ENCODE data around the gene LTBP2. TPM values are rescaled to one million over a fixed set of nuclear protein-coding genes. Genes with fewer than 3 reads are reported as not detected.

LTBP2 gene
- total RNA-seq, 1 donor from 2014 or later: 16.5 TPM

DNA sequence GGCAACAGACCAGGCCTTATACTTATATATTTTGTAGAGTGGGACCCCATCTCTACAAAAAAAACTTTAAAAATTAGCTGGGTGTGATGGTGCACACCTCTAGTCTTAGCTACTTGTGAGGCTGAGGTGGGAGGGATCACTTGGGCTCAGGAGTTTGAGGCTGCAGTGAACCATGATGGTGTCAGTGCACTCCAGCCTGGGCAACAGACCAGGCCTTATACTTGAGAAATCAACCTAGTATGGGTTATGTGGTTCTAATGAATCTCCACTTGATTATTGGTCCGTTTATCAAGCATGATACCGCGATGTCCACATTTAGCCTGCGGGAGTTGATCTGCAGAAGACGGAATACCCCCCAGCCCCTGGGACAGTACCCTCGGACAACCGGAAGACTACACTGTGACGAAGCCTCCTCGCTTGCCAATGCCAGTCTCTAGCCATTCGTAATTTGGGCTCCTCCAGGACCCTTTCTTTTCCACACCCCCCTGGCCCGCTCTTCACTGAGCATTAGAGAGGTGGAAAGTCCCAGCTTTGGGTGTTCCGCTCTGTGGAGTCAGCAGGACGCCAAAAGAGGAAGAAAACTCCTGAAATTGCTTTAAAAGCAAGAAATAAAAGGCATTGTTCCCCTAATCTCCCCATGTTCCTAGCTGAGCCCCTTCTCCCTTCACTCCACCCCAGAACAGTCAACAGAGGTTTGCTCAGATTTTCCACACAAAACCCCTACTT, 19.4 kb downstream of the LTBP2 start:
- no peak for DNase-seq (ENCODE audit: low read depth)

DNA sequence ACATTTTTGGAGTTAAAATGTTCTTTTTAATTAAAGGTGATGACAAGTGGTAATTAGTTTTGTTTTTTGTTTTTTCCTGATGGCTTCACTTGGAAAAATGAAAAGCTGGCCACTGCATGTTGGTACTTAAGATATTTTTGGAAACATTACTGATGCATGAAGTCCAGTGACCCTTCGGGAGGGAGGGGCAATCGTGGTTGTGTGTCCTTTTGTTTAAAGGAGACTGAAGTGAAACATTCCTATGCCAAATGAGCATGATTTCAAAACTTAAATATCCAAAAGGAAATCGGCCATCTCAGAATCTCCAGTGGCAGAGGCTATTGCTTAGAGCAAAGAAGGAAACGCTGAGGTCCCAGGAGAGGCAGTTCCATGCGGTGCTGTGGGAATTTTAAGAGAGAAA, 20.1 kb downstream of the LTBP2 start:
- DNase-seq (ENCODE audit: low read depth): peak; percentile 77

DNA sequence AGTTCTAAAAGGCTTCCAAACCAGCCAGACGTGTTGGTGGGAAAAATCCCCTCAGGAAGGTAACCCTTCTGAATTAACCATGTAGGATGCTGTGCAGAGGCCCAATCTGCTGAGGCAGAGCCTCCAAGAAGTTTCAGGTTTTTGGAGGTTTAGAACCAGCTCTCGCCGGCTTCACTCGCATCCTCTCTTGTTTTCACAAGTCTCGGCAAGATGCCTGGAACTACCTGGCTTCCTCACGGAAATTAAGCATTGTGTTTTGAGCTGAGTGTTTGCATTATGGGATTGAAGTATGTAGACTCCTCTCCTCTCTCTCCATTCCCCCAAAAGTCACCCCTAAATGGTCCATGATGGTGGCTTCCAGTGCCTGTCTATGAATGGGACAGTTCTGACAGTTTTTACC, 20.6 kb downstream of the LTBP2 start:
- no peak for DNase-seq (ENCODE audit: low read depth)

DNA sequence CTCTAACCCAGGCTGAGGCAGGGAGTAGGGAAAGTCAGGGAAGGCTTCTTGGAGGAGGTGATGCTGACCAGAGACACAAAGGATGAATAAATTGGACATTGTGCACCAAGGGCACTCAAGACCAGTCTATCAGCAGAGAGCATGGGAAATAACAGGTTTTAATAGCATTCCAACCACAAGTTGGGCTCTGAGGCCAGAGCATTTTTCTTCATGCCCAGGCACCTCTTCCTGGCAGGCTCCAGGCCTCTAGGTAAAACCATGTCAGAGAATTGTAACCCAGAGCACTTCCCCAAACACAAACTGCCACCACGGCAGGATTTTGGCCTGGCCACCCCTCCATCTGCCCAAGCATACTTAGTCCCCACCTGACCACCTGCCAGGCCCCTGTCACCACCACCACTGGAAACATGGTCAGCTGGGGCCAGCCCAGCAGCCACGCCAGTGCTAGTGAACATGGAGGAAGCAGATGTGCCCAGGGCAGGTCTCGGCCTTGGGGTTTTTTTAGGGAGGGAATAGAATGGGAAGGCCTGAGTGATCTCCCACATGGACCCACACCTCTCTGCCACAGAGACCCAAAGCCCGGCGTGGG, 22.7 kb downstream of the LTBP2 start:
- no peak for DNase-seq (ENCODE audit: low read depth)

DNA sequence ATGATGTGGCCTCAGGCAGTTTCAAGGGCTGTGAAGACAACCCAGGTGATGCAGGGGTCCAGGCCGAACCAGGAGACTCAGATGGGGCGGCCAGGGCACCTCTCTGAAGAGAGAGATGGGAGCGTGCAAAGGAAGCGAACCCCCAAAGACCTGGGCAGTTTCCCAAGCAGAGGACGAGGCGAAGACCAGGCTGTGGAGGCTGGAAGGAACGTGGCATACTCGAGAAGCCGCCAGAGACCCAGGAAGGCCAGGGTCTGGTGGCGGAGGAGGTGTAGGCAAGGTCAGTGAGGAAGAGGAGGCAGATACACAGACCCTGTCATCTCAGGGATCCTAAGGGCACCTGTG, 24.7 kb downstream of the LTBP2 start:
- DNase-seq (ENCODE audit: low read depth): no peak

DNA sequence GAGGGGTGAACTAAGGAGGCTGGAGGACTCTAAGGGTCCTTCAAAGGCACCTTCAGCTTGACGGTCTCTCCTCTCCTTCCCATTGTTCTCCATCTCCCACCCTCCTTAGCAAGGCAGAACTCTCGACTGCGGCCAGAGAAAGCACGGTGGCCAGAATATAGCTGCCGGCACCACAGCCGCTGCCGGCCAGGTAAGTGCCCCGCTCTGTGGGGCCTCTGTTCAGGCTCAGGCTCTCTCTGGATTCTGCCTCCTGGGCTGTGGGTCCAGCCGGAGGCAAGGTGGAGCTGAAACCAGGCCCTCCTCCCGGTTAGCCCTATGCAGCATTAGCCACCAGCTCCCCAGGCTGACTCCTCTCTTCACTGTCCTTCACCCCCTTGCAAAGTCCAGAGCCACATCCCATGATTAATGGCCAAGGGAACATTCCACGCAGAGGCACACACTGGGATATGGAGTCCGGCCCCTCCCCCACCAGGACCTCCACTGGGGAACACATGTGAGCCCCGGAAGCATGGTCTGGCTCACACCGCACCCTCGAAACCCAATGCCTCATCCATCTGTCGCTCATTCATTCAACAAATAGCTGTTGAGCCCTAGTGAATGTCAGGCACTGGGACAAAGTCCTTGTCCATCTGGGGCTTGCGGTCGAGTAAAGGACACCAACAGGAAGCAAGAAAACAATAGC, 25.2 kb downstream of the LTBP2 start:
- DNase-seq (ENCODE audit: low read depth): peak; percentile 95

DNA sequence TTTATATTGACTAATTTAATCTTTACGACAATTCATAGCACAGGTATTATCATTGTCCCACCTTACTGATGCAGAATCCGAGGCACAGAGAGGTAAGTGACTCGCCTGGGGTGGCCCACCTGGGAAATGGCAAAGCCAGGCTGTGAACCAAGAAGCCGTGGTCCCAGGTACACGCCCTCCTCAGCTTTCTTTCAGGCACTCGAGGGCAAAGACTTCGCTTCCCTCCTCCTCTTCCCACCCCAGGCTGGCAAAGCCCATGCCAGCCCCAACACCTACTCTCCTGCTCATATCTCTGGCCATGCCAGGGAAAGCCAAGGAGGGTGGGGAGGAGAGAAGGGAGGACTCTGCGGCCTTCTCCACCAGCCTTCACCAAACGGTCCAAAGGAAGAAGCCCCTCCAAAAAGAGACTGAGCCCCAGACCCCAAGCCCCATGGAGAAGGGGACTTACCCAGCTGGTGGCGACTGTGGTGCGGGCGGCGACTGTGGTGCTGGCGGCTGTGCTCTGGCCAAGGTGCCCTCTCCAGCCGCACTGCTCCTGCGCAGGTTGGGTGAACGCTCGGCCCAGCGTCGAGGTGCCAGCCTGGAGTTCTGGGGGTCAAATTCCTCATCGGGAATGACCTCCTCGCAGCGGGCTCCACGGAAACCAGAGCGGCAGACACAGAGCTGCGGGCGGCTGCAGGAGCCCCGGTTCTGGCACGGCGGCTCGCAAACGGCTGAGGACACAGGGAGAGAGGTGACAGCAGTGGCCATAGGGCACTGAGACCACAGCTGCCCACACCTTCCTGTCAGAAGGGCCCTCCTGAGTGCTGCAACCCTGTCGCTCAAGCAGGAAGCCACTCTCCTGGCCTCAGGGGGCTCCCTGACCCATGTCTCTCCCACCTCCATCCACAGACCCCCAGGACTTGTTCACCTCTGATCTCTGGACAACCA, 26.4 kb downstream of the LTBP2 start:
- DNase-seq (ENCODE audit: low read depth): no peak

DNA sequence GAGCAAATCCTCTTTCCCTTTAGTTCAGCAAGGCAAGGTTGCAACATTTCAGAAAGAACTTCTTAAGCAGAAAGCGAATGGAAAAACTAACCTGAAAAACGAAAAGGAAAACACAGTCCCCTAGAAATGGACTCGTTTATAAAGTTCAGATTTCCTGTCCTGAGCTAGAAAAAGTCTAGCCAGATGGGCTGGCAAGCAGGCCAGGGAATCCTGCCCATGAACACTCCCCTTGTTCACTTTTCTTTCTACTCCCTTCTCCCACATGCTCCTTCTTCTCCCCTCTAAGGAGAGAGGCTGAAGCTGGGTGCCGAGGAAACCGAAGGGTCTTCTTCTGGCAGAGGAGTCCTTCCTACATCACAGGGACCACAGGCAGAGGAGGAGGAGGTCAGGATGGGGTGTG, 27.1 kb downstream of the LTBP2 start:
- DNase-seq (ENCODE audit: low read depth): no peak

DNA sequence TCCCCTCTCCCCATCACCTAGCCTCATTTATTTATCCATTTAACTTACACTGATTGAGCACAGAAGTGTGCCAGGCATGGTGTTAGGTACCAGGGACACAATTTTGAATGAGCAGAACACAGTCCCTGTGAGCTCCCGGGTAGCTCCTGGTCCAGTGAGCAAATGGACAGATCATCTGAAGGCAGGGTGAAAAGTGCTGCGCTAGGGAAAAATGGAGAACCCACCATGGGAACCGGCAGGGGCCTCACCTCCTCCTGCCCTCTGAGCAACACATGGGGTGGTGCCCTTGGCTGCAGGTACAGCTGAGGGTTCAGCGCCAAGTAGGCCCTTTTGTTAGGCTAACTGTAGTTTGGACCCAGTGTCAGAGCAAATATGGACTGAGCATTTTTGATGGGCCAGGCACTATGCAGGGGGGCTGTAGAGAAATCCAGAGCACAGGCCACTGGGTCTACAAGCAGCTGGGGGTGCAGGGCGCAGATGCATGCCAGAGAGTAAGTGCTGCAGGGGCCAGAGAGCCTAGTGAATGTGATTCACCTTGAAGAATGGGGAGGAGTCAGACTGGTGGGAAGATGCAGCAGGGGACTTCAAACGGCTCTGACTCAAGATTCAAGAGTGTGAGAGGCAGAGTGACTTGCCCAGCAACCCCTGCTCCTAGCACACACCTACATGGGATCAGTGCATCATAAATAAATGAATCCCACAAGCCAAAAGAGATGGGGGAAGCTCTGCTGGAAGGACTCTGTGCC, 28.2 kb downstream of the LTBP2 start:
- no peak for DNase-seq (ENCODE audit: low read depth)

DNA sequence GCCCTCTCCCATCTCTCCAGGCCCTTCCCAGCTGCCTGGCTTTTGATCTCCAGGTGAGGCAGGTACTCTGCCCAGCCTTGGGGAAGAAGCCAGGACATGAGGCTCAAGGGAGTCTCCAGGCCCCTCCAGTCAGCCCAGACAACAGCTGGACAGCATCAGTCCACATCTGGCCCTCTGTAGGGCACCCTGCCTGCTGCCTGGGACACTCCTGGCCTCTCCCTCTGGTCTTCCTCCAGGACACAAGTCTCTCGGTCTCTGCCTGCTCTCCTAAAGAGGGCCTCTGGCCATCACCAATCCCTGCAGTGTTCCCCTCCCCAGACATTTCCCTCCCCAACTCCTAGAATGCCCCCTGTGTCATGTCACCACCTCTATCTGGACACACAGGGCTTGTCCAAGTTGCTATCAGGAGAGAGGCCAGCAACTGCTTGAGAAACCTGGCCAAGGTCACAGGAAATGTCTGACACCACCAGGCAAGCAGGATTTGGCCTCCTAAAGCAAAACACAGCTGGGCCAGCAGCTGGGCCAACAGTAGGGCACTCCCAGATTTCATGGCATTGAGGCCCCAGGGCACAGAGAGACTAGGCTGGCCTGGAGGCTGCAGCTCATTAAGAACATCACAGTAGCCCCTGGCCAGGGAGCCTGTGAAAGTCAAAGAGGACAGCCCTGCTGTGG, 29.0 kb downstream of the LTBP2 start:
- DNase-seq (ENCODE audit: low read depth): peak; percentile 69

DNA sequence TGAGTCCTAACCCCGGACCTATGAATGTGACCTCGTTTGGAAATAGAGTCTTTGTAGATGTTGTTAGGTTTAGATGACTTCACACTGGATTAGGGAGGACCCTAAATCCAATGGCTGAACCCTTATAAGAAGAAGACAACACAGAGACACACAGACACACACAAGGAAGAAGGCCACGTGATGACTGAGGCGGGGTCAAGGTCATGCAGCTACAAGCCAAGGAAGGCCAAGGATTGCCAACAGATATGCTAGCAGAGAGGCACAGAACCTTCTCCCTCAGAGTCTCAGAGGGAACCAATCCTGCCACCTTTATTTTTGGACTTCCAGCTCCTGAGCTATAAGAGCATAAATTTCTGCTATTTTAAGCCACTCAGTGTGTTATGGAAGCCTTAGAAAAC, 31.8 kb downstream of the LTBP2 start:
- no peak for DNase-seq (ENCODE audit: low read depth)

DNA sequence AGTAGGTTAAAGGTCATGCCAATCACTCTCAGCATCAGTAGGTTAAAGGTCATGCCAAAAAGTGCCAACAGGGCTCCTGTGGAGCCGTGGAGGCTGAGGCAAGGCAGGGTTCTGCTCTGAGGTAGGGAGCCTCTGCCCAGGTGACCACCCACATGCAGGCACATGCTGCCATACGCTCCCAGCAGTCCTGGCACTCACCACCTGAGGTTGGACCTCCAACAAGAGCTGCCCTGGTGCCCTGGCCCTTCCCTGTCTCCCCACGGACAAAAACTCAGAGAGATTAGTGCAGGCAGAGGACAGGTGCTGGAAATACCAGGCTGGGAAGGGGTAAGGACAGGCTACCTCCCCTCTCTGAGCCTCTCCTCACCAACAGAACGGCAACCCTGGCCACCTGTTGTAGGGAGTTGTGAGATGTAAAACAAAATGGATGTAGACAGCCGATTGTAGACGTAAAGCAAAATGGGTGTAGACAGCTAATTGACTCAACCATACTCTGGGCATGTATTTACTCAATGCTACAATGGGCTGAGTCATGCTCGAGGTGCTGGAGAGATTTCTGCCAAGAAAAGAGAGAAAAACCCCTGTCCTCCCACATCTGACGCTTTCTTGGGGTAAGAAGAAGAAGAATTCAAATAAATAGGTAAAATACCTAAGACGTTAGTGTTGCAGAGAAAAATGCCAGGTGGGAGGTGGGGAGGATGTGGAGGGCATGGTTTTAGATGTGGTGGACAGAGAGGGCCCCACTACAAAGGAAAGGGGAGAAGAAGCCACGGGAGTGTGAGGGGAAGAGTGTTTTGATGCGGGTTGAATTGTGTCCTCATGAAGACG, 32.4 kb downstream of the LTBP2 start:
- DNase-seq (ENCODE audit: low read depth): no peak

DNA sequence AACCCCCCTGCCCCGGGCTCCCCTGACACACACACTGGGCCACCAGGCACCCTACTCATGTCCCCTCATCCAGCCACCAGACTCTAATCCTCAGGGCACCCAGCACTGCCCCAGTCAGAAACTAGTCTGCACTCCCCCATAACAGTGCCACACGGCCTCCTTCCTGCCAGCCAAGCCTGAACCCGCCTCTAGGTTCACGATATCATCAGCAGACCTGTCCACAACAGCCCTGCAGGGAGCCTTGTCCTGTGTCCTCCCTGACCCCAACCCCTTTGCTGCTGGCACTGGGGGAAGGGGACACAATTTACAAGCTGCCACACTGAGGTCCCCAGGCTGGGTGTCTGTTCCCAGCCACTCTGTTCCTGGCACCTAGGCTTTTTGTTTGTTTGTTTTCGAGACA, 33.6 kb downstream of the LTBP2 start:
- no peak for DNase-seq (ENCODE audit: low read depth)

DNA sequence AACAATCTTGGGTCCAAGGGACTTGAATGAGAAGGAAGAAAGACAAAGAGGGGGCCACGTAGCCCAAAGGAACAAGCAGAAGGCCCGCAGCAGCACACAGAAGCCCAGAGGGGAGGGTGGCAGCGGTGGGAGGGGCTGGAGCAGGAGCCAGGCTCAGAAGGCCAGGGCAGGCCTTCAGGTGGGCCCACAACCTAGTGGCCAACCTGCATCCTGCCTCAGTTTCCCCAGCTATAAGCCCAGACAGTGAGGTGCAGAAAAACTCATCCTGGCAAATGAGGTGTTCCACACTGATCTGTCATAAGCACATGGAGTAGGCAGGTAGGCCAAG, 34.1 kb downstream of the LTBP2 start:
- DNase-seq (ENCODE audit: low read depth): no peak

DNA sequence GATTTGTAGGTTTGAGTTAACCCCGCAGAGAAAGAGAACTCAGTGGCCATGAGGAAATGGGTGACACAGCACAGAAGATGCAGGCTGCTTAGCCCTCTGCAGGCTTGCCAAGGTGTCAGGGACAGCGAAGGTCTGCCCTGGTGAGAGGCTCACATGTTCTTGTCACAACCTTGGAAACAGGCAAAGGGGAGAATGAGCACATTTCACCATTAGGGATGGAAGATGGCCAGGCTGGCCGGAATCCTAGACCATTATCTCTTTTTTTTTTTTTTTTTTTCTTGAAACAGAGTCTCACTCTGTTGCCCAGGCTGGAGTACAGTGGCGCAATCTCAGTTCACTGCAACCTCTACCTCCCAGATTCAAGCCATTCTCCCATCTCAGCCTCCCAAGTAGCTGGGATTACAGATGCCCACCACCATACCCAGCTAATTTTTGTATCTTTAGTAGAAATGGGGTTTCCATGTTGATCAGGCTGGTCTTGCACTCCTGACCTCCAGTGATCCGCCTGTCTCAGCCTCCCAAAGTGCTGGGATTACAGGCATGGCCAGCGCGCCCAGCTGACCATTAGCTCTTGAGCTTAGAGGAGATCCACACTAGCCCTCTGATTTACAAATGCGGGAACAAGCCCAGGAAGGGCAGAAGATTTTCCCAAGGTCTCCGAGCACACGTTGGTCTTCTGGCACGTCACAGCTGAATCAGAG, 34.6 kb downstream of the LTBP2 start:
- no peak for DNase-seq (ENCODE audit: low read depth)

DNA sequence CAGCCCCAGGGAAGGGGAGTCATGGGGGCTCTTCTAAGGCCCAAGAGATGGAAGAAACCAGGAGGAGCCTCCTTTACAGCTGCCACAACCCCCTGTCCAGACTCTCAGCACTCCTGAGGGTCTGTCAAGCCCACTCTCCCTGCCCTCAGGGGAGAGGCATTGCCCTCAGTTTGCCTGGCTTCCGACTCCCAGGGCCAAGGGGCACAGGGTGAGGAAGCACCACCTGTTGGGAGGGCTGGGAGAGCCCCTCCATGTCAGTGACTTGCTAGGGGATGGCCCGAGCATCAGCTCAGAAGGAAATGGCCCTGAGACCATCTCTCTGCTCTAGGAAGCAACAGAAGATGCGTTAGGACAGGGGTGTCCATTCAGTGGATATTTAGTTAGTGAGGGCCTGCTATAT, 36.1 kb downstream of the LTBP2 start:
- DNase-seq (ENCODE audit: low read depth): no peak

DNA sequence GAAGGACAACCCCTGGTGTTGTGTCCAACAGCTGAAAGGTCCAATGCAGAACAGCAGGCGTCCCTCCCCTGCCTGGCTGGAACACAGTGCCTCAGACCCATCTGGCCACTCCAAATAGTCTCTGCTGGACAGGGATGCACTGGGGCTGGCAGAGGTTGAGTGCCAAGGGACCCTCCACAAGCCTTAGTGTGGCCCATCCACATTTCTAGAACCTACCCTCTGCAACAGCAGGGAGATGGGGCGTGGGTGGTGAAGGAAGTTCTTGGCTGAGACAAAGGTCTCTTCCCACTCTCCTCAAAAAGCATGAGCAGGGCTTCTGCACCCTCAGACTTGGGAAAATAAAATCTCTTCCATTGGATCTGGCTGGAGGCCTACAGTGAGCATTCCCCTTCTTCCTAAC, 36.5 kb downstream of the LTBP2 start:
- DNase-seq (ENCODE audit: low read depth): no peak

DNA sequence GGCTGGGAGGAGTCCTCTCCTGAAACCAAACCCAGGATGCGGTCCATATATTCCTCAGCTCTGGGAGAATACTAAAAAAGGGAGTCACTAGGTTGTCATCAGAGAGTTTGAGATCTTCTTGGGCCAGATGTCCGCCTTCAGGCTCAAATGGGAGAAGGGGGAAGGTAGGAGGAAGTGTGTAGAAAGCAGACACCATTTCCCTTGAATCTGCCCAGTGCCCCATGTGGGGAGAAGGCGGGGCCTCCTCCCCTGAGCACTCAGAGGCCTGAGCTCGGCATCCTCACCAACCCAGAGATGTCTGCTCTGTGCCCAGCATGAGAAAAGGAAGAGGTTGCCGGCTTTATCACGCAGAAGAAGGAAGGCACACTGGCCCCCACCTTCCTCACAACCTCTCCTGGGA, 37.3 kb downstream of the LTBP2 start:
- DNase-seq (ENCODE audit: low read depth): no peak

DNA sequence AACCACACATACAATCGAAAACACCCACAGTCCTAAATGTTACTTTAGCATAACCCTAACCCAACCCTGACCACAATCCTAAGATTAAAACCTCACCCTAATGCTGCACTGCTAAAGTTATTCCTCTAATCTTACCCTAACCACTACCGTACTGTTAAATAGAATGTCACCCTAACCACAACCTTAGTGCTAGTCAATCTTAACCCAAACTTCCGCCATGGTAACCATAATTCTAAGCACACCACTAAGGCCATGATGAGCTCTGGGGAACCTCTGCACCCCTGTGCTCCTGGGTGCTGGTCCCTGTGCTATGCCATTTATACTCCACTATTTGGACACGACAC, 38.0 kb downstream of the LTBP2 start:
- peak; percentile 43 for DNase-seq (ENCODE audit: low read depth)
